GM19023 (cell line): ENCODE results near the gene CDC73.
"Not testable (repeated sequence)": the region's sequence is repeated elsewhere in the genome, so short reads cannot be mapped to it uniquely, and the experiment has no call there.

Source experiments
- ATAC-seq: cut with Tn5 transposase; IDR thresholded peaks from one replicate; pipeline ENCODE4 v1.9.1; 2021; ENCODE audit warnings: mild to moderate bottlenecking, moderate library complexity; ENCODE audit not compliant: unreplicated experiment

Gene CDC73

DNA sequence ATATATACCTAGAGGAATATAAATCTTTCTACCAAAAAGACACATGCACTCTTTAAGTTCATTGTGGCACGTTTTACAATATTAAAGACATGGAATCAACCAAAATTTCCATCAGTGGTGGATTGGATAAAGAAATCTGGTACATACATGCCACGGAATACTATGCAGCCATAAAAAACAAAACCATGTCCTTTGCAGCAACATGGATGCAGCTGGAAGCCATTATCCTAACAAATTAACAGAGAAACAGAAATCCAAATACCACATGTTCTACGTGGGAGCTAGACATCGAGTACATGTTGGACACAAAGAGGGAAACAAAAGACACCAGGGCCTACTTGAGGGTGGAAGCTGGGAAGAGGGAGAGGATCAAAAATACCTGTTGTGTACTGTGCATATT is 97.6 kb downstream of the CDC73 start:
- ATAC-seq: no peak

DNA sequence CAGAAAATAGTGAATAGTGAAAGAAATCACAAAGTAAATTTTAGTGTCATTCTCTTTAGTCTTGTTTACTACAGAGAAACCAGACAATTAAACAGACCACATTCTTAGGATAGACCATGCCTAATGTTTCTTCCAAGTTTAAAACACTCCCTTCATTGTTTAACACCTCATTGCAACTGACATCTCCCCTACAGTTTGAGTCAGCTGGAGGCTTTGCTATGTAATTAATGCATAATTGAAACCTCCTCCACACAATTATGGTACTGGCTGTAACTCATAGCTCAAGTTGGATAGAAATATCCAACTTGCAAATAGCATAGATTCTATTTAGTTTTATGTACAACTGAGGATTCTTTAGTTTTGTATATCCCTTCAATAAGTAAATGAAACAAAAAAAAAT is 99.8 kb downstream of the CDC73 start:
- no peak for ATAC-seq

- no peak for ATAC-seq
These were observed 100.3 kb downstream of the CDC73 start for GRCh38 chr1:193222056-193222615.

DNA sequence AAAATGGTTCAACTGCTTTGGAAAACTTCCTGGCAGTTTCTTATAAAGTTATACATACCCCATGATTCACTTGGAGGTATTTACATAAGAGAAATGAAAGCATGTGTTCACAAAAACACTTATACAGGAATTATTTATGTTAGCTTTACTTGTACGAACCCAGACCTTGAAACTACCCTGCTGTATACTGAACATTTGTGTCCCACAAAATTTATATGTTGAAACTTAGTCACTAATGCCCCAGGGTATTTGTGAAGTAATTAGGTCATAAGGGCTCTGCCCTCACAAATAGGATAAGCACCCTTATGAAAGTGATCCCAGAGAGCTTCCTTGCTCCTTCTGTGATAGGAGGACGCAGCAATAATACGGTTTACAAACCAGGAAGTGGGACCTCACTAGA is 107.3 kb downstream of the CDC73 start:
- ATAC-seq: no peak

- not testable (repeated sequence) for ATAC-seq
These were observed 109.3 kb downstream of the CDC73 start for GRCh38 chr1:193231146-193231545.

- no peak for ATAC-seq
These were observed 112.7 kb downstream of the CDC73 start for GRCh38 chr1:193234530-193234929.

- no peak for ATAC-seq
These were observed 115.6 kb downstream of the CDC73 start for GRCh38 chr1:193237381-193237978.

- ATAC-seq: no peak
These were observed 118.8 kb downstream of the CDC73 start for GRCh38 chr1:193240609-193241008.

DNA sequence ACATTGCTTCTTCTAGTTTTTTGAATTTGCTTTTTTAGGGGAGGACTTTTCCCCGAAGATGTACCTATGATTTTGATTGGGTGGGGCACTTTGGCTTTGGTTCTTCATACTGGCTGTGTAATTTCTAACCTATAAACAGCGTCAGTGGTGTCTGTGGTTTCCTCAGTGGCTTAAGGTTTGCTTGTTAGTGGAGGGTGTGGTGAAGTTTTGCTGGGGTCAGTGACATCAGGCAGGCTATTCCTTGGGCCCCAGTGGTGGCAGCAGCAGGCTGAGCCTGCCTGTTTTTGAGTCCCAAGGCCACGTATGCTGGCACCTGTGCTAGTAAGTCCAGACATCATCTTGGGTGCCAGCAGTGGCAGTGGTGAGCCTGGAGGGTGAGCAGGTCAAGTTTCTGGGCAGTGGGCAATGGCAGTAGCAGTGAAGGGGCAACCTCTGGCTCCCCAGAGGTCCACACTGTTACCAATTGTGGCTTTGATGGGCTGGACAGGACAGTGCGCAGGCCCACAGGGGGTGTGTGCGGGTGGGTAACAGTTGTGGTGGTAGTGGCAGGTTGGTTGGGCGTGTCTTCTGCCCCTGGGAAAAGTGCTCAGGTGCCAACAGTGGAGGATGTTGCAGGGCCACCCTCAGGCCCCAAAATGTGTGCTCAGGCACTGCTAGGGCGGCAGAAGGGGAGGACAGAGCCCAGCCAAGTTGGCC is 119.4 kb downstream of the CDC73 start:
- ATAC-seq: no peak

- ATAC-seq: no peak
These were observed 120.2 kb downstream of the CDC73 start for GRCh38 chr1:193242000-193242399.

GRCh38 chr1:193249187-193249586 is 127.4 kb downstream of the CDC73 start:
- no peak for ATAC-seq

DNA sequence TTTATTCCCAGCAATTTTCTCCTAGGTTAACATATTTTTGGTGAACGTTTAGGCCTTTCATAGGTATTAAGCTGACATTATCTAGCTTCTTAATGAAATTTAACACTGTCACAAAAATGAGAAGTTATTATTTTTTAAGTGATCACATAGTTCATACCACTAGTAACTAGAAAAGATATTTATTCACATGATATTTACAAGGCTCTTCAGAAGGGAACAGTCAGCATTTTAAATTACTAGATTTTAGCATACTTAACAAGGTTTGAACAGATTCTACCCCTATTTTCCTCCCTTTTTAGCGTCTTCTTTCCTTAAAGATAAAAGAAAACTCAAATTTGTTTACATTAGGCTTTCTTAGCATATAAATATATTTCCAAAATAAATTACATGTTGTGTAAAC is 130.1 kb downstream of the CDC73 start:
- no peak for ATAC-seq

DNA sequence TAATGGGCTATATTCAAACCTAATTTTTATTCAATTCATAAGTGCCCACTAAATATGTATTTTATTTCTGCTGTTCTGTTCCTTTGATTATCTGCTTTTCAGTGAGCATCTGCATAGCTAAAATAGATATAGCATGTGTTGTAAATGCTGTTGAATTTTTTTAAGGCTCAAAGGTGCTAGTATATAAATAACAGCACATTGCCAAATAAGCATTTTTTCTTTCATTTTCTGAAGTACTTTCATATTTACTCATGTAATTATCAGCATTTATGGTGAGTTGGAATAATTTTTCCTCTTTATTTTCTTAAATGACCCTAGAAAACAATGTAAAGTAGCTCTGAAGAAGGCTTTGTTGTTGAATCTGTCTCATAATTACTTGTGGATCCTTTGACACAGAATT is 134.2 kb downstream of the CDC73 start:
- no peak for ATAC-seq

DNA sequence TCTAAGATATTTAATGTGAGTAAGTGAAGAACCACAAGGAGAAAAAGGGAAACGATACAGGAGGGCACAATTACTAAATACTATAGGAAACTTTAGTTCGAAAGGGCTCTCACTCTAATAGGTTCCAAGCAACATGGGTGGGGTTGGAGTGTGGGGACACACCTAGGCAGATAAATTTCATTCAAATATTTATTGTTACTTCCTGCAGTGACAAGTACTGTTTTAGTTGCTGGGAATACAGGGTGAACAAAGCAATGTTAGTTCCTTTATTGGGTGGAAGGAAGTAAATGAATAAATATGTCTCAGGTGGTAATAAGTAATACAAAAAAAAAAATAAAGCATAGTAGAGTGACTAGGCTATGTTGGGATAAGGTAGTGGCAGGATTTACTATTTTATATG is 137.8 kb downstream of the CDC73 start:
- ATAC-seq: no peak

DNA sequence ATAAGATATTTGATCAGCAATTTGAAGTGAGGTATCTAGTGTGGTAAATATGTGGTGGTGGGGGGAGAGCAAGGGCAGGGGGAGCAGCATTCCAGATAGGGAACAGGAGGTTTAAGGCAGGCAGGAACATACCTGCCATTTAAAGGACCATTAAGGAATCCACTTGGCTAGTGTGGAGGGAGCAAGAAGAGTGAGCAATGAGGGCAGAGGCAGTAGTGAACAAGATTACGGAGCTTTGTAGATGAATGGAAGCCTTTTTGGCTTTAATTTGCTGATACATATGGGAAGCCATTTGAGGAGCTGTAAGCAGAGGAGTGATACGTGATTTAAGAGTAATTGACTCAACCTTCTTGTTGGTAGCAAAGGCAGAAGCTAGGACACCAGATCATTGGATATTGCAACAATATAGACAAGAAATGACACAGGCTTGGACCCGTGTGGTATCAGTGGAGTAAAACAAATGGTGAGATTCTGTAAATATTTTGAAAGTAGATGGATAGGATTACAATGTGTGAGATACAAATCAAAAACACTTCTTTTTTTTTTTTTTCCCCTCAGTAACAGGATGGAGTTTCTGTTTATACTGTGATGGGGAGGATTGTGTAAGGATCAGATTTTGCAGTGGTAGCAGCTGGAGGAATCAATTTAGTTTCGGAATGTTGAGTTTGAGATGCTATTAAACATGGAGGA is 138.4 kb downstream of the CDC73 start:
- no peak for ATAC-seq

GRCh38 chr1:193260896-193261295 is 139.1 kb downstream of the CDC73 start:
- ATAC-seq: no peak

DNA sequence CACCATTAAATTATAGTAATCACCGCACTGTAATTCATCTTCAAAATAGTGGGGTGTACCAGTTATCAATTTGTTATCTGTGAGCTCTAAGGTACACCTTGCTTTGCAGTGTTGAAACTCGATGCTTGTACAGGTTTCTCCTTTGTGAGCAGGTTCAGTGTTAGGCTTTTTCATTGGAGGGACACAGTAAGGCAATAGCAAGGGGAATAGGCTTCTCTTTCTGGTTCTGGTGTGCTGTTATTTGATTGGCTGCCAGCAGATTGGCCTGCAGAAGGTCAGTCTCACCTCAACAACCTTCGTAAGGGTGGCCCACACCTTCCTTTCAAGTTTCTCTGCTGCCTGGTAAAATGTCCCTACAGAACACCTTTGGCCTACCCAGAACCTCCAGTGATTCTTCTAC is 140.8 kb downstream of the CDC73 start:
- no peak for ATAC-seq

- no peak for ATAC-seq
These were observed 142.7 kb downstream of the CDC73 start for GRCh38 chr1:193264313-193265065.

DNA sequence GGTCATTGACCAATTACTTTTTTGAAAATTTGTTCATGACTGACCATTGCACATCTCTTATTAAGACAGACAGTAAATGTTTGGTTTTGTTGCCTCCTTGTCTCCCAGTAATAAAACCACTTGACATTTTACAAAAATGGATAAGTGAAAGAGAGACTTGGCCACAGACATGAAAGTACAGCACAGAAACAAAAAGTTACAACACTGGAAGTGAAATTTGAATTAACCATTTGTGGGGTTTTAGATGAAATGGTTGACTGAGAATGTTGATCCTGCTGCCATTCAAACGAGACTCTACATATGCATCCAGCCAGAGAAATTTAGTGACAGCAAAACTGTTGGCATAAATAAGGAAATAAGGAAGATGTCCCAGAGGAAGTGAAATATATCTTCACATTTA is 143.9 kb downstream of the CDC73 start:
- no peak for ATAC-seq

DNA sequence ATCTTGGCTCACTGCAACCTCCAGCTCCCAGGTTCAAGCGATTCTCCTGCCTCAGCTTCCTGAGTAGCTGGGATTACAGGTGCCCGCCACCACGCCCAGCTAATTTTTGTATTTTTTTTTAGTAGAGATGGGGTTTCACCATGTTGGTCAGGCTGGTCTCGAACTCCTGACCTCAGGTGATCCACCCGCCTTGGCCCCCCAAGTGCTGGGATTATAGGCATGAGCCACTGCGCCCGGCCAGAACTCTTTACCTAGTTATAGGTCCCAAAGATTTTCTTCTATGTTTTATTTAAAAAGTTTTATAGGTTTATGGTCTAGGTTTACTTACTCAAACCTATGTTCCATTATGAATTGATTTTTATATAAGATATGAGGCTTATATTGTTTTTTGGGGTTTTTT is 145.0 kb downstream of the CDC73 start:
- not testable (repeated sequence) for ATAC-seq

DNA sequence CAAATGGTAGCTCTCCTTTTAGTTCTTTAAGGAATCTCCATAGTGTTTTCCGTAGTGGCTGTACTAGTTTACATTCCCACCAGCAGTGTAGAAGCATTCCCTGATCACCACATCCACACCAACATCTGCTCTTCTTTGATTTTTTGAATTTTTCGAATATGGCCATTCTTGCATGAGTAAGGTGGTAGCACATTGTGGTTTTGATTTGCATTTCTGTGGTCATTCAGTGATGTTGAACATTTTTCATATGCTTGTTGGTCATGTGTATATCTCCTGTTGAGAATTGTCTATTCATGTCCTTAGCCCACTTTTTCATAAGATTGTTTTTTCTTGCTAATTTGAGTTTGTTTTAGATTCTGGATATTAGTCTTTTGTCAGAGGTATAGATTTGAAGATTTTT is 149.2 kb downstream of the CDC73 start:
- peak; percentile 95 for ATAC-seq
